GM20431 (cell line): ENCODE measurements around the gene CLDN10.

Experiments
- in situ Hi-C: fragments of 300-500 bp; cut with MseI, MboI; formaldehyde crosslinking; loops from one replicate; pipeline ENCODE4 v1.15.0; 2020; ENCODE audit warnings: low sequenced_read_pairs; ENCODE audit not compliant: unreplicated experiment

CLDN10 gene

GRCh38 chr13:95585867-95586266 is 33.3 kb downstream of the CLDN10 start:
- in situ Hi-C loops = no loop called here

GRCh38 chr13:95588134-95588533 is 35.6 kb downstream of the CLDN10 start:
- in situ Hi-C loops = no loop called here

GRCh38 chr13:95588721-95589120 is 36.2 kb downstream of the CLDN10 start:
- in situ Hi-C loops = no loop called here

DNA sequence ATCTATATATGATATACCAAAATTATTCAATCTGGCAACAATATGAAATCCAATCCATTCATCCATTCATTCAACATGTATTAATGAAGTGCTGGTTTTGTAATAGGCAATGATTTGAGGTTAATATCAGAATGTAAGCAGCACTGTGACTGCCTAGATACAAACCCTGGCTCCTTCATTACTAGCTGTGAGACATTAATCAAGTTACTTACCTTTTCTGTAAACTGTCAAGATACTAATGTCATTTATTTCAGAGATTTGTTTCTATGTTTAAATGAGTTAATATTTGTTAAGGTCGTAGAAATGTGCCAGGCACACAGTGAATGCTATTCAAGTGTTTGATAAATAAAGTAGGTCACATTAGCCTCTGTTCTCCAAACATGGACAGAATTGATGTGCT is 40.9 kb downstream of the CLDN10 start:
- in situ Hi-C loops = no loop called here

- in situ Hi-C loops = no loop called here
These were observed 44.2 kb downstream of the CLDN10 start for GRCh38 chr13:95596701-95597100.

DNA sequence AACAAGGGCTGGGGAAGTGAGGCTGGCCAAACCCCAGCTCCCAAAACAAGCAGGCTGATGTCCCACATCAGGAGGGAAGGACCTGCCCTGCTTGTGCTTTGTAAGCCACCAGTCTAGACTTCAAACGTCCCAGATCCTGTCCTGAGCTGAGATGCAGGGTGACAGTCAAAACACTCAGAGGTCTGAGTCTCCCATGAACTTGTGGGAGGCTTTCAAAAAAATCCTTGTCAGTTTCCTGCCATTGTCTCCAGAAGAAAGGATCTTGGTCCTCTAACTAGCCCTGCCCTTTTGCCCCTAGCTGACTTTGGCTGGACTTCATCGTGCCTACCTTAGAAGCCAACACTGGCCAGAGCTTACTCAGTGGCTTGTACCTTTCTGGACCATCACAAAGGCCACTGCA is 48.7 kb downstream of the CLDN10 start:
- in situ Hi-C loops = no loop called here

- in situ Hi-C loops = no loop called here
These were observed 49.4 kb downstream of the CLDN10 start for GRCh38 chr13:95601906-95602305.

DNA sequence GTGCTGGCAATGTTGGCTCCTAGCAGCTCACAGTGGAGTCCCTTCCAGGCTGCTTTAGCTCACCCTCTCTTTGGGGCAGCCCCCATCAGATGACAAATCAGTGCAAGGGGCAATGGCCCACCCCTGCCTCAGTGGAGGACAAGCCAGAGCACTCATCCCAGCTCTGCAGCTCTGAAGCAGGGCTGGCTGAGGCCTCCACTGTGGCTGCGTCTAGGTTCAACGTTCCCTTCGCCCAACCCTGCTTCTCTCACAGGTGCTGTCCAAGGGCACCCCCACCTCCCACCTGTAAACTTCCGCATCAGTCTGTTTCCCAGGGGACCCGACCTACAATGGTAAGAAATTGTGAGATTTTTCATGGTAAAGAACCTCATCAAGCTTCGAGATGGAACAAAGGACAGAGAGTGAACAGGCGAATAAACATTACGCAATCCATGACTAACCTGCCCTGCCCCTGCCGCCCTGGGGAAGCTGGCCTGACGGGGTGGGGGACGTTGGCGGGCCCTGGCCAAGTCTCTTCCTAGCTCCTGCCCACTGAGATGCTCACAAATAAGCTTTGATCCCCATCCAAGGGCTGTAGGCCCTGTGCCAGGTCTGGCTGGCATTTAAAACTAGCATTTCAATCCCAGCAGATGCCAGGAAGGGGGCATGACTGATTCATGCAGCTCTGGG is 51.5 kb downstream of the CLDN10 start:
- in situ Hi-C loops = no loop called here

- in situ Hi-C loops = no loop called here
These were observed 52.0 kb downstream of the CLDN10 start for GRCh38 chr13:95604556-95604915.

DNA sequence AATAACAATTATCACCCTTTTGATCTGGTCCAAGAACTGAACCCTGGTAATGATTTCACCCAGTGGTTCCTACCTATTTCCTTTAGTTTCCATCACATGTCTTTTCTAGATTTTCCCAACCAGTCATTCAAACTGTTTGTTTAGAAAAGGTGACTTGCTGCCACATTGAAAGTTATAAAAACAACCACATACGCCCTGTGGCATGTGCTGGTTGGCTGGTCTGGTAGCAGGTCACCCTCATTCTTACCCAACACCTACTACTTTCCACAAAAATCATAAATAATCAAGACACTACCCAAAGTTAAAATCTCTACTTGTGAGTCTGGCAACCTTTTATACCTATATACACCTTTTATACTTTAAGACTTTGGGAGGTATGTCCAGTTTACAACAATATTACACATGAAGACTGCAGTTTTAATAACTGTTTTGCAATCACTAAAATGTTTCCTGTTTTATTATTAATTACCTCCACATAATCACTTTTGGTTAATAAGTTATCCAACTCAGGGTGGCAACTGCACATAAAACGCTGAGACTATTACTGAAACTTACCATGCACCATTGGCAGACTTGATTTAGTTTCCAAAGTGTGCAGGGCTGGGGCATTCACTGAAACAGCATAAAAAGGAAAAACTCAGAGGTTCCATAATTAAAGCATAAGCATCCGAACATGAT is 53.1 kb downstream of the CLDN10 start:
- in situ Hi-C loops = no loop called here

- in situ Hi-C loops = no loop called here
These were observed 54.8 kb downstream of the CLDN10 start for GRCh38 chr13:95607366-95607765.

DNA sequence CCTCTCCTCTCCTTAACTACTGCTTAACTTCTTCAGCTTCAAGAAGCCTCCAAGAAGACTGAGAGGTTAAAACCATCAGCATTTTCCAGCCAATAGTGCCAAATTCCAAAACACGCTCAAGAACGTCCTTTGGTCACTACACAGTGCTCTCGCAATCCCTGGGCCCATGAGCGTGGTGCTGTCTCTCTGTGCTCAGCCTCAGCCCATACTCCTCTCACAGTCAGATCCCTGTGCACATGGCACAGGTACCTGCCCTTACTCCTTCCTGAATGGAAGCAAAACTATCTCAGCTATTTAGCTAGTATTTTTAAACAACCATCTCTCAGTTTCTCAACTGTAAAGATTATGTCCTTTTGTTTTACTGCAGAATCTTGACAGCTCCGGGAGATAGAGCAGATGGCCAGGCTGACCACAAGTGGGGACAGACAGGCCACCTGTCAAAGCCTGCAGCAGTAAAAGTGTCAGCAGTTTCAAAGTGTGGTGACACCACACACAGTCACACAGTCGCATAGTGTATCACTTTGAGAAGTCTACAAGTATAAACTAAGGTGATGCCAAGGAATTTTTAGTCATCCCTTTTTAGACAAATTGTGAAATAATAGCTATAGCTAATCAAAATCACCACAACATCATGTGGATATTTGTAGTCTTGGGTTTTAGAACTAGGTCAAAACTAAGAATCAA is 56.3 kb downstream of the CLDN10 start:
- in situ Hi-C loops = no loop called here

DNA sequence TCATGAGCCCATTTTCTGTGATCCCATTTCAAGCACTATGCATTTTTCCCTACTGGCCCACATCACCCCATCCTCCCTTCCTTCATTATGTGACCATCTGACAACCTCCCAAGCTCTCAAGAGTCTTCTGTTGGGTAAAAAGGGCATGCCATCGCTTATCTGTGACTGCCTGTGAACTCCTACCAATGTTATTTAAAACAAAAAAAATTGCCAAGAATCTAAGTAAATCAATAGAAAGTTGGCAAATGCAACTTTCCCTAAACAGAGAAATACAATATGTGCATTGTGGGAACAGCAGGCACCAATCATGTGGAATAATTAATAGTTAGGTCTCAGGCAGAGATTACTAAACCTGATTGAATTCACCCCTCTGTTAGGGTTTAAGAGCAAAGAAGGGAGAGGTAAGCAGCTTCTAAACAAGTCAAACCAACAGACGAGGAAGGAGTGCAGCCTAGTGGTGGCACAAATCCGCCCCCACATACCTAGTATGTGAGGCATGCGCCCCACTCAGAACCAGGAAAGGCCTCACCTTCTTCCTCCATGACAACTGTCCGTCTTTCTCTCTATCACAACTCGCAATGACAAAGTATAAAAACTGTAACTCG is 62.2 kb downstream of the CLDN10 start:
- in situ Hi-C loops = no loop called here

DNA sequence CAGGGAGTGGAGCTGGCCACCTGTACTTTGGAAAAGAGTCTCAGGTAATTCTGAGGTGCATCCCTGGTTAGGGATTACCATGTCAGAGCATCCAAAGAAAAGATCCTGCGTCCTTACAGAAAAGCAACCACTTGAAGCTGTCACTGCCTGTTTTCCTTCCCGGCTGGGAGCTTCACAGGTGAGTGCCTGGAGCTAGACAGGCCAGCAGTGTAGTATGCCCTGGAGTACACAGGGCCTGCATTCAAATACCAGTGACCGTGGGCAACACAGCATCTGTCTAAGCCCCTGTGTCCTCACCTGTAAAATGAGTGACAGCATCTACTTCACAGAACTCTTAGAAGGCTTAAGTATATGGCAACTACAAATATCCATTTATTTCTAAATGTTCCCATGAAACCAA is 63.0 kb downstream of the CLDN10 start:
- in situ Hi-C loops = no loop called here

DNA sequence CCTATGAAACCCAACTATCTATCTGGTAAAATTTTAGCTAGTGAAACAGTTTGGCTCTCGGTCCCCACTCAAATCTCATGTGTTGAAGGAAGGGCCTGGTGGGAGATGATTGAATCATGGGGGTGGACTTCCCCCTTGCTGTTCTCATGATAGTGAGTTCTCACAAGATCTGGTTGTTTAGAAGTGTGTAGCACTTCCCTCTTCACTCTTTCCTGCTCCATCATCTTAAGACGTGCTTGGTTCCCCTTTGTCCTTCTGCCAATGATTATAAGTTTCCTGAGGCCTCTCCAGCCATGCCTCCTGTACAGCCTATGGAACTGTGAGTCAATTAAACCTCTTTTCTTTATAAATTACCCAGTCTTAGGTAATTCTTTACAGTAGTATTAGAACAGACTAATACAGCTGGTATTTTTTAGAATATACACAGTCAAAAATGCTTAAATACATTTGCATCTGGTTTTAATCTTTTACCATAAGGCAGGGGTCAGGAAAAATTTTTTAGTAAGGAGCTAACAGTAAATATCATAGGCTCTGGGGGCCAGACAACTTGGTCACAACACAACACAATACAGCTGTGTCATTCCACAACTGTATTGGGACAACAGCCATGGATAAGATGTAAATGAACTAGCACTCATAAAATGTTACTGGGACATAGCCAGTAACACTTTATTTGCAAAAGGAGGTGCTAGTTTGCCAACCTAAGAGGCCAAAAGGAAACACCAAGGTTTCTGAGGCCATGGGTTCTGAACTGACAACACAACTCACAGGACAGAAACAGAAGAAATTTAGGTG is 67.7 kb downstream of the CLDN10 start:
- in situ Hi-C loops = no loop called here

GRCh38 chr13:95620825-95621498 is 68.4 kb downstream of the CLDN10 start:
- in situ Hi-C loops = no loop called here

DNA sequence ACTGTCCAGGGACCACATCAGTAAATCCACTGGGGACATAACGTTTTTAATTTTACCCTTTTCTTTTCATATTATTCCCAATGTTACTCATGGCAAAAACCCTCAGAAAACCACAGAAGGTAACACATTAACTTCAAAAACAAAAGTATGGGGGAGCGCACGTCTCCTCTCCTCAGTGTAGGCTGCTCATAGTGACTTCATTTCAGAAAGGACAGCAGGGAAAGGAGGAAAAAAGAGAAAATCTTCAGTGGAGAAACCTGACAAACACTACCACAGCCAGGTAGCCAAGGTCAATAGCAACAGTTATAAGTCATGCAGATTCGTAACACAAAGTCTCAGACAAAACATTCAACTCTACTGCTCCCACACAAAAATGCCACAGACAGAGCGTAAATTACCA is 70.6 kb downstream of the CLDN10 start:
- in situ Hi-C loops = no loop called here

GRCh38 chr13:95624020-95624419 is 71.5 kb downstream of the CLDN10 start:
- in situ Hi-C loops = no loop called here

- in situ Hi-C loops = loop anchor here (25.0 kb wide), 1 partner anchor 211 kb away; no protein-coding TSS in a partner anchor
These were observed 74.2 kb downstream of the CLDN10 start for GRCh38 chr13:95626768-95627167.

DNA sequence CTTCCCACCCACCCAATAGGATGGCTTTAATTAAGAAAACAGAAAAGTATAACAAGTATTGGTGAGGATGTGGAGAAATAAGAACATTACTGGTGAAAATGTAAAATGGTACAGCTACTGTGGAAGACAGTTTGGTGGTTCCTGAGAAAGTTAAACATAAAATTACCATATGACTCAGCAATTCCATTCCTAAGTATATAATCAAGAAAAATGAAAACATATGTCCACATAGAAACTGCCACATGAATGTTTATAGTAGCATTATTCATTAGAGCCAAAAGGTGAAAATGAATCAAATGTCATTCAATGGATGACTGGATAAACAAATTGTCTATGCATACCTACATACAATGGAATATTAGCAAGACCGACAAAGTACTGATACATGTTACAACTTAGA is 75.1 kb downstream of the CLDN10 start:
- in situ Hi-C loops = loop anchor here (25.0 kb wide), 1 partner anchor 210 kb away; no protein-coding TSS in a partner anchor
